DND-41 (cell line): ENCODE results near the gene IGFLR1.

Experiments used
- ATAC-seq: fragments of 200-7000 bp; cut with Tn5 transposase; 3 replicates; pipeline ENCODE4 v1.9.1; 2021; ENCODE audit warnings: low read depth; ENCODE audit not compliant: insufficient read depth
- DNase-seq: peaks from one replicate; pipeline ENCODE4 v3.0.0-alpha.2; 2020
- H2AFZ ChIP-seq: 2 replicates; pipeline ENCODE4 v1.6.0; 2012; ENCODE audit warnings: low read depth, low read length
- H3K27ac ChIP-seq: 2 replicates; pipeline ENCODE4 v1.5.1; 2012; ENCODE audit warnings: low read length, inconsistent platforms
- H3K27me3 ChIP-seq: fragments of 200-600 bp; sonication (generic); 2 replicates; pipeline ENCODE4 v1.6.0; 2012; ENCODE audit warnings: low read length, mild to moderate bottlenecking, inconsistent platforms; ENCODE audit not compliant: insufficient read depth, poor library complexity
- H3K36me3 ChIP-seq: 2 replicates; pipeline ENCODE4 v1.5.1; 2012; ENCODE audit warnings: low read length, inconsistent platforms; ENCODE audit not compliant: insufficient read depth
- H3K4me1 ChIP-seq: 2 replicates; pipeline ENCODE4 v1.5.1; 2012; ENCODE audit warnings: mild to moderate bottlenecking, low read length; ENCODE audit not compliant: insufficient read depth
- H3K4me2 ChIP-seq: 2 replicates; pipeline ENCODE4 v1.6.0; 2012; ENCODE audit warnings: mild to moderate bottlenecking, moderate library complexity, low read length, inconsistent platforms; ENCODE audit not compliant: insufficient read depth
- H3K4me3 ChIP-seq, 2 experiments: fragments of 200-600 bp in 1 of 2; shearing (Covaris generic) in 1 of 2; 2 replicates each; pipeline ENCODE4 v1.5.1; 2012 to 2016; ENCODE audit warnings: inconsistent platforms in 2 of 2, low read length in 2 of 2, mild to moderate bottlenecking in 2 of 2, low read depth in 1 of 2, moderate library complexity in 1 of 2
- H3K79me2 ChIP-seq: 2 replicates; pipeline ENCODE4 v1.6.0; 2012; ENCODE audit warnings: low read length, inconsistent platforms; ENCODE audit not compliant: insufficient read depth
- H3K9ac ChIP-seq: 2 replicates; pipeline ENCODE4 v1.6.0; 2012; ENCODE audit warnings: low read depth, mild to moderate bottlenecking, inconsistent platforms, low read length, moderate library complexity
- H3K9me3 ChIP-seq: 2 replicates; pipeline ENCODE4 v1.5.1; 2012; ENCODE audit warnings: low read length, moderate library complexity, mild to moderate bottlenecking, inconsistent platforms; ENCODE audit not compliant: insufficient read depth, severe bottlenecking
- H4K20me1 ChIP-seq: 2 replicates; pipeline ENCODE4 v1.6.0; 2012; ENCODE audit warnings: low read length; ENCODE audit not compliant: insufficient read depth
- EZH2 ChIP-seq: IDR thresholded peaks from 3 replicates; pipeline ENCODE4 v1.6.1; 2012; ENCODE audit warnings: borderline replicate concordance, low read depth, mild to moderate bottlenecking, moderate library complexity, low read length, inconsistent platforms; ENCODE audit not compliant: severe bottlenecking
- TF ChIP-seq, protein P1 (sequence below): IDR thresholded peaks from 2 replicates; pipeline ENCODE4 v1.5.1; 2012; ENCODE audit warnings: borderline replicate concordance, low read length, moderate library complexity, mild to moderate bottlenecking; ENCODE audit not compliant: poor library complexity, severe bottlenecking; ENCODE audit errors: extremely low read depth

IGFLR1 gene

DNA sequence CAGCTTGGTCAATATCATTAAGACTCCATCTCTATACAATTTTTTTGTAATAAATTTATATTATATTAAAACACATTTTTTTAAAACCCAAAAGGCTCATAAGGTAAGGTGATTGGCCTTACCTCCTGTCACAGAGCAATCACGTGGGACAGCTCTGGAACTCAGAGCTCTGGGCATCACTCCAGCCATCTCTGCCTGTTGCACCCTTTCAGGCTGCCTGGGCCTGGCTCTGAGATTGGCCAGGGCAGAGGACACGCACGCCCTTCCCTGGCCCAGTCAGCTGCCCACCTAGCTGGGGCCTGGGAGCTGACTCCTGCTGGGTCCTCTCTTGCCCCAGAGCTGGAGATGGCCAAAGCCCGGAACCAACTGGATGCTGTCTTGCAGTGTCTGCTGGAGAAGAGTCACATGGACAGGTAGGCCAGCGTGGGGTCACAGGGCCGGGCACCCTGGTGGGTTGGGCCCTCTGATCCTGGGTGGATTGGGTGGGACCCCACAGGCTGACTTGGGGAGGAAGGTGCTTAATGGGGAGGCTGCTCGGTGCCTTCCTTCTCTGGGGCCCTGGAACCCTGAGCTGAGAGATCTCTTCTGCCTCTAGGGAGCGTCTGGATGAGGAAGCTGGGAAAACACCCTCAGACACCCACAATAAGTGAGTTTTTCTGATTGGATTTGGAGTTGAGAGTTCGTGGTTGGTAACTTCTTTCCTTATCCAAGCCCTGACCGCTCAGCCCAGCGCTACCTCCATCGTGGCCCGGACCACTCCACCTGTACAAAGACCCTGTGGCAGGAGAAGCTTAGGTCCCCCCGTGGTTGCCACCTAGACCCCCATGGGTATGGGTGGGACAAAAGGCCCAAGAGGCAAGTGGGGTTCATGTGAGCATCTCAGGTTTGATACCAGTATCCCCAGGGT is 9.8 kb upstream of the IGFLR1 start:
- TF ChIP-seq EZH2: no peak
- TF ChIP-seq, protein P1, sequence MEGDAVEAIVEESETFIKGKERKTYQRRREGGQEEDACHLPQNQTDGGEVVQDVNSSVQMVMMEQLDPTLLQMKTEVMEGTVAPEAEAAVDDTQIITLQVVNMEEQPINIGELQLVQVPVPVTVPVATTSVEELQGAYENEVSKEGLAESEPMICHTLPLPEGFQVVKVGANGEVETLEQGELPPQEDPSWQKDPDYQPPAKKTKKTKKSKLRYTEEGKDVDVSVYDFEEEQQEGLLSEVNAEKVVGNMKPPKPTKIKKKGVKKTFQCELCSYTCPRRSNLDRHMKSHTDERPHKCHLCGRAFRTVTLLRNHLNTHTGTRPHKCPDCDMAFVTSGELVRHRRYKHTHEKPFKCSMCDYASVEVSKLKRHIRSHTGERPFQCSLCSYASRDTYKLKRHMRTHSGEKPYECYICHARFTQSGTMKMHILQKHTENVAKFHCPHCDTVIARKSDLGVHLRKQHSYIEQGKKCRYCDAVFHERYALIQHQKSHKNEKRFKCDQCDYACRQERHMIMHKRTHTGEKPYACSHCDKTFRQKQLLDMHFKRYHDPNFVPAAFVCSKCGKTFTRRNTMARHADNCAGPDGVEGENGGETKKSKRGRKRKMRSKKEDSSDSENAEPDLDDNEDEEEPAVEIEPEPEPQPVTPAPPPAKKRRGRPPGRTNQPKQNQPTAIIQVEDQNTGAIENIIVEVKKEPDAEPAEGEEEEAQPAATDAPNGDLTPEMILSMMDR: no peak
- Histone ChIP-seq H3K9ac (0 out of 2 replicates have a peak overlapping the region, but pooled peaks have one; percentile 8), H3K4me3 (no peak overlapping the region), H3K4me2 (no peak overlapping the region), H3K36me3 (peaks cover 24% of the 10 kb centered on the region), H3K79me2 (peaks cover 16% of the 10 kb centered on the region), H3K27me3 (no peaks in the 10 kb centered on the region), H3K27ac (no peak overlapping the region), H3K9me3 (no peaks in the 10 kb centered on the region), H3K4me1 (peaks cover 32% of the 10 kb centered on the region), H2AFZ (no peak overlapping the region), H4K20me1 (0 out of 2 replicates have a peak, but pooled peaks cover 3% of the 10 kb centered on the region)
- no peak for ATAC-seq
- DNase-seq: no peak

DNA sequence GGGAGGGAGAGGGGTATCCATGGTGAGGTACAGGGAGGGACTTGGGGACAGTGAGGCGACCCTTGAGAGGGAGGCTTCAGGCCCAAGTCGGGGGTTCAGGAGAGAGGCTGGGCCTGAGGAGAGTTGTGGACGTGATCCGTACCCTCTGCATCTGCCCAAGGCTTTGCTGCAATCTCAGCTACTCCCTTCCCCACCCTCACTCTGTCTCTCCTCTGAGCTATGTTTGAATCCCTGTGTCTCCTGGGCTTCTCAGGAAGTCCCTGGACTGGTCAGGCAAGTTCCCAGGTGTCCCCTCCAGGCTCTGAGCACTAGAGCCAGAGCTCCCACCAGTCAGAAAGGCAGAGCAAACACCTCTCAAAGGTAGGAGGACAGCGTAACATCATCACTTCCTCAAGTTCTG is 7.9 kb upstream of the IGFLR1 start:
- Histone ChIP-seq H4K20me1 (0 out of 2 replicates have a peak, but pooled peaks cover 3% of the 10 kb centered on the region), H3K4me2 (peak overlapping the region; percentile 94; the same call in 1 of the 2 replicates), H3K4me1 (peaks cover 40% of the 10 kb centered on the region), H3K4me3 (no peak overlapping the region), H3K27me3 (no peaks in the 10 kb centered on the region), H3K9ac (no peak overlapping the region; the same call in 1 of the 2 replicates), H3K79me2 (peaks cover 31% of the 10 kb centered on the region), H3K9me3 (no peaks in the 10 kb centered on the region), H3K27ac (no peak overlapping the region), H3K36me3 (peaks cover 24% of the 10 kb centered on the region), H2AFZ (no peak overlapping the region)
- no peak for DNase-seq
- ATAC-seq: no peak
- no peak for TF ChIP-seq EZH2

DNA sequence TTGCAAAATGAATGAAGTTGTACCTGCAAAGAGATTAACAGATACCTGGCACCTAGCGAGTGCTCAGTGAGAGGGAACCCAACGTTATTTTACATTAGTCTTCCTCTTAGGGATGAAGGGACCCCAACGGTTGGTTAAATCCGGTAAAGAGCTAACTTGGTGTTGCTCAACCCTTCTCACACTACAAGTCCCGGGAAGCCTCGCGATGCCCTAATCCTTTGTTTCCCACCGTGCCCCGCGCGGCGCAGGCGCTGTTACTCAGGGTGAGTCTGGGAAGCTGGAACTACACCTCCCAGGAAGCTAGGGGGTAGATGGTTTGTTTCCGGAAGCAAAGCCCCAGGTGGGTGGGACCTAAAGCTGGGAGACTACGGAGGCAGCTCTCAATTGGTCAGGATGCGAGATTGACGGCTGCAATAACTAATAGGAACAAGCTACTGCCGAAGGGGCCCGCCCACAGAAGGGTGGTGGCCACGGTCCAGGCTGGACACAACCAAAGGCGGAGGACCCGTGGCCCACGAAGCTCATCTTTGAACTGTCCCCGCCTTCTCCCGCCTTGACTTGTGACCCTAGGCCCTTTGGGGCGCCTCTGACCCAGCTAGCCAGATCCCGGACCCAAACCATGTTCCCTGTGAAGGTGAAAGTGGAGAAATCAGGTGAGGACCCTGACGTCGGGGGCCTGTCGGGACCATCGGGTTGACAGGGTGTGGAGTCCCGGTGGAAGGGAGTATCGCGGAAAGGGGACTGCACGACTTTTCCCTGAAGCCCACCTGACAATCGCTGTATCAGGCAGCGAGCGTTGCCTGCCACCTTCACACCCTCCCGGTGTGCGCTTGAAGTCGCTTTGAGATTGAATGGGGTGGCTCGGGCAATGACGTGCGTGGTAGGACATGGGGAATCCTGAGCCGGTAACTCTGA is 6.1 kb upstream of the IGFLR1 start, which contains the start of gene LIN37:
TSS of gene LIN37 (plus strand) at position 471 of the 915 bp plus-strand sequence. CDS start at position 620, 149 bp downstream.
- H3K9ac ChIP-seq: peak within 1 kb of the TSS; percentile 72
- peaks cover 53% of the 10 kb centered on the region for H3K4me1 ChIP-seq
- H2AFZ ChIP-seq: peak within 1 kb of the TSS; percentile 98
- H3K4me2 ChIP-seq: peak within 1 kb of the TSS; percentile 94
- no peak for TF ChIP-seq EZH2
- TF ChIP-seq, protein P1: no peak
- peak; percentile 99 for DNase-seq
- H3K79me2 ChIP-seq: peaks cover 43% of the 10 kb centered on the region
- 0 out of 2 replicates have a peak, but pooled peaks cover 3% of the 10 kb centered on the region for H4K20me1 ChIP-seq
- H3K36me3 ChIP-seq: peaks cover 18% of the 10 kb centered on the region
- ATAC-seq: peak; percentile 83
- no peaks in the 10 kb centered on the region for H3K27me3 ChIP-seq
- peak within 1 kb of the TSS; percentile 91 for H3K27ac ChIP-seq
- no peaks in the 10 kb centered on the region for H3K9me3 ChIP-seq
- peak within 1 kb of the TSS; percentile 74 to 98 for H3K4me3 ChIP-seq
